HuH-7.5 (cell line): ENCODE data around the gene COTL1.
"Not testable (repeated sequence)": the region's sequence is repeated elsewhere in the genome, so short reads cannot be mapped to it uniquely, and the experiment has no call there.

ENCODE experiments used
- DNase-seq: peaks from one replicate; pipeline ENCODE4 v3.0.0; 2011; ENCODE audit warnings: low spot score

The COTL1 gene

DNA sequence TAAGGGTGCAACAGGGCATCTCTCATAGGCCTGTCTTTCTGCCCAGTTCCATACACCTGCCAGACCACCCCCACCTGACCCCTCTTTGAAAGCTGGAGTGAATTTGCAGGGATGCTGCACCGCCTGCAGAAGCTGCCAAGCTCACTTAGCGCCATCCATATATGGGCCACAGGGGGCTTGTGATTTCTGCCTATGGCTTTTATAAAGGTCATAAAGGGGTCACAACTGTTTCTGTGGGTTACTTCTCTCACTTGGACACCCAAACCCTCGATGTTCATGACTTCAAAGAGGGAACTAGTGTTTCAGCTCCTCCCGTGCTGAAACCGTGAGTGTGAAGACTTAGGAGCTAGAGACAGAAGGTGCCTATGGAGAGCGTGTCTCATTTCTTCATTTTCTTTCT lies 89.6 kb downstream of the COTL1 start:
- DNase-seq: no peak

- no peak for DNase-seq
Measured at GRCh38 chr16:84527532-84528269, 90.2 kb downstream of the COTL1 start.

DNA sequence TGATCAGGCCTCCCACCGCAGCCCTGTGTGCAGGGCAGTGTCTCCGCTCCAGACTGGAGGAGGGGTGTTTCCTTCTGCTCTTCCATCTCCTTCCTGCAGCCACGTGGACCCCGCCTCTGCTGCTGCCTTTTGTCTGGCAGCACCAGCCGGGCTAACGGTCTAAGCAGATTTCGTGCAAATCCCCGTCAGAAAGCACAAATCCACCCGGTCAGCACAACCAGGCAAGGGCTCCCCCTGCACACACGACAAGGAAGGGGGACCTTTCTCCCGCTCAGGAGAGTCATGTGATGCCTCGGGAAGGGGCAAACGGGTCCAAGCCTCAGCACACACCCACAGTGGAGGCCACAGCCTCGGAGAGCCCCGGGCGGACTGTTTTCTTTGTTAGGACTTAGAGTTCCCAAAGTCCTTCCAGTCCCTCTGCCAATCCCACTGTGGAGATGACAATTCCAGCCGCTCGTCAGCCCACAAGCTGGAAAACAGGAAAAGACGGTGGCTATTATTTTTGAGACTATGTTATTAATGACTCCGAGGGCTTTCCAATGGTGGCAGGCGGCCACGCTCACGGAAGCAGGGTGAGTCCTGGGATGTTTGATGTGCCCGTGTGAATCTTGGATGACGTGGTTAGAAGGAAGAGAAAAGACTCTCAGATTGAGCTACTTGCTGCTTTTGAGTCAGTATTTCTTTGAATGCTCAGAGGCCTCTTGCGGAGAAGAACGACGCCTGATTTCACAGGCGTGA lies 90.9 kb downstream of the COTL1 start:
- DNase-seq: no peak

- DNase-seq: not testable (repeated sequence)
Measured at GRCh38 chr16:84524941-84525581, 92.8 kb downstream of the COTL1 start.

DNA sequence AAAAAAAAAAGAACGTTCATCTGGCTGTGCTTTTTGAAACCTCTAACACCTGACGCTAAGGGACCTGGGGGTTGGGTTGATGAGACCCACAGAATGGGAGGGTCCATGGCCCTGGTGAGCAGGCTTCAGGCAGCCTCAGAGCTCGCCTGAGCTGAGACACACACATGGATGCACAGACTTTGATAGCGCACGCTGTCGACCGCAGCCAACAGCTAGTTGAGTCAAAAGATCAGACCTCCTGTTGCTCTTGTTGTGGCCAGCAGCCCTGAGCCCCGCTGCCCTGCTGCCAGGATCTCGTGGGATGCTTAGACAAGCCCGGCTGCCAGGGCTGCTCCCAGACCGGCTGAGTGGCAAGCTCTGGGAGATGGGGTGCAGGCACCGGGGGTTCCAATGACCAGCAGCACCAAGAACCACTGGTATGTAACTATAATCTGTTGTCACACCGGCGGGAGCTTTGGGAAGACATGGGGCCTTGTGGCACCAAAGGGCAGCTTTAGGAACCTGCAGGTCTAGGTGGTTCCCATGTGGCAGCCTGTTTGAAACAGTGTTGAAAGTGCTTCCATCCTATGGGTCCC lies 93.4 kb downstream of the COTL1 start:
- no peak for DNase-seq

GRCh38 chr16:84521497-84521770 lies 96.4 kb downstream of the COTL1 start:
- DNase-seq: no peak

DNA sequence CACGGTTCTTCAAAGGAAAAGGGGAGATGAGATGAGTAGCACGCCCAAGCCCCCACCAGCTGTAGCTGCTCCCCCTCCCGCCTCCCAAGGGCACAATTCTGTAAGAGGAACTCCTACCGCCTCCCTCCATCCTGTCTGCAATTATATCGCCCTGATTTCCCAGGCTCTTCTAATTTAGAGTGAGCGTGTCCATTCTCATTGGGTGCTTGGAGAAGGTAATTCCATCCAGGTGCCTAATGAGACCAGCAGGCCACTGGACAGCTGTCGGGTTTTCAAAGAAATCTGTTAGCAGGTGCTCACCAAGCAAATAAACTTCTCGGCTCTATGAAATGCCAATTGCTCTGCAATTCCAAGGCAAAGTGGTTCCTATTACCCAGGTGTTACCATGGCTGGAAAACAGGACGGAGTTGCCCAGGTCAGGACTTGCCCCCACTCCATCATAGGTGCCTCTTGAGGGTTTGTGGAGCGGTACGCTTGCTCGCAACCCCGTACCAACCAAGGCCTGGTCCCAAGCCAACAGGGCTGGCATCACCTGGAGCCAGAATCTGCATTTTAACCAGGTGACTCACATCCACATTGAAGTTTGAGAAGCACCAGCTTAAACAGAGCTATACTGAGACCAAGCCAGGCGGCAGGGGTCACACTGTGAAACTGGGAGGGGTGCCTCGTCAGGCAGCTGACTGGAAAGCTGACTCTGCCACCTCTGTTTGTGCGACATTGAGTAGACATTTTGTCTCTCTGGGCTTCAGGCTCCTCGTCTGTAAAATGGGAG lies 97.0 kb downstream of the COTL1 start:
- no peak for DNase-seq

- DNase-seq: no peak
Measured at GRCh38 chr16:84519855-84520254, 98.0 kb downstream of the COTL1 start.

DNA sequence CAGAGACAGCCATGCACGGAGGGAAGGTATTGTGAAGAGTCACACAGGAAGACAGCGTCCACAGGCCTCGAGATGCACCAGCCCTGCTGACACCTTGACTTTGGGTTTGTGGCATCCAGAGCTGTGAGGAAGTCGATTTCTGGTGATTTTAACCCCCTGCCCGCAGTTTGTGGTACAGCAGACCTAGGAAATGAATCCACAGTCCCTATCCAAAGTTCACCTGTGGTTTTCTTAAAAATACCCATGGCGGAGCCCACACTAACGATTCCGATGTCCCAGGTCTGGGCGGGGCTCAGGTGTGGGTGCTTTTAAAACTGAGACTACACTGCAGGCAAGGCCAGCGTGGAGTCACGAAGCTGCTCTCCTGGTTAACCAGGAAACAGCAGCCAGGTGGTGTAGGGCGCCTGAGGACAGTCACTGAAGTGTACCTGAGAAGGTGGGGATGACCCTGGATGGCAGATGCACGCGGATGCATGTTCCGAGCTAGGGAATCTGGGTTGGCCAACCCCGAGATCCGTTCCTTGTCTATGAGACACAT lies 99.0 kb downstream of the COTL1 start:
- DNase-seq: no peak

DNA sequence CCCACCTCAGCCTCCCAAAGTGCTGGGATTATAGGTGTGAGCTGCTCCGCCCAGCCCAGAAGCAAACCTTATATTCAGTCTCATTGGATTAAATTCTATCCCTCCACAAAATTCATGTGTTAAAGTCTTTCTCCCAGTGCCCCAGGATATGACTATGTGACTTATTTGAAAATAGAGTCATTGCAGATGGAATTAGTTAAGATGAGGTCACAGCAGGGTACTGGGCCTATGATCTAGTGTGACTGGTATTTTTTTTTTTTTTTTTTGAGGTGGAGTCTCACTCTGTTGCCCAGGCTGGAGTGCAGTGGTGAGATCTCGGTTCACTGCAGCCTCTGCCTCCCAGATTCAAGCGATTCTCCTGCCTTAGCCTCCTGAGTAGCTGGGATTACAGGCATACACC lies 99.7 kb downstream of the COTL1 start:
- DNase-seq: not testable (repeated sequence)

DNA sequence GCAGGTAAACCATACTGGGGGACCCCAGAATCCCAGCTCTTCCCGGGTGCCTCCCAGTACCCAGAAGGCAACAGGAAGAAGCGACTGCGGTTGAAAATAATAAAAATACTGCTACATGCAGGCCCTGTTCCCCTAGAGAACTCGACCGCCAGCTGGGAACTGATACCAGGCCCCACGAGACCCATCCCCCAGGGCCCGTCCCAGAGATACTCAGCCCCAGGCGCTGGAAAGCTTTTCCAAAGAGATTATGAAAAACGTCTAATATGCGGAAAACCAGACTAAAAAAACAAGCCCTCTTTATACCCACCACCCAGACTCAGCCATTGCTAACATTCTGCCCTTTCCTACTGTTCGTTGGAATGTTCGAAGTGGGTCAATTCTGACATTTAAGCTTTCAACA lies 100.5 kb downstream of the COTL1 start:
- DNase-seq: no peak
